ENCODE measurements around the gene ADARB1. TPM values are rescaled to one million over a fixed set of nuclear protein-coding genes. Genes with fewer than 3 reads are reported as not detected.

ADARB1 gene
- total RNA-seq, 1 experiment from 2014 or later, result 31.9 TPM

DNA sequence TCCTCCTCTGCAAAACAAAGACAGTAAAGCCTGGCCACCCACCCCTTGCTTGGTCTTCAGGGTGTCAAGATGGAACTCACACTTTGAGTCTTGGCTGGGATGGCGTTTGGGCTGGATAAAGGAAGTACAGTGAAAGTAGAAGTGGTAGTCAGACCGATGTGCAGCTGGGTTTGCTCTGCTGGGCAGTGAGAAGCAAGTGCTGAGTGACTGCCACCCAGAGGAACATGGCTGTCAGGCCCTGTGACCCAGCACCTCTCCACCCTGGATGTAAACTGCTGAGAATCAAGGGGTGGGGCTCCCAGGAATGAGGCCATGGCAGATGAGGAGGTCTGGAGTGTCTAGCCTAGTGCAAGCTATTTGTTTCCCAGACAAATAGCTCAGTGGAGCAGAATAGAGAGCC is 162.1 kb downstream of the ADARB1 start:
- Histone ChIP-seq H3K9me3 (ENCODE audit: low read depth, low read length, poor library complexity, severe bottlenecking) (no peaks in the 10 kb centered on the region), H3K36me3 (ENCODE audit: insufficient read depth, low read length, poor library complexity, severe bottlenecking) (no peaks in the 10 kb centered on the region), H3K4me3 (ENCODE audit: low read depth, low read length, poor library complexity, severe bottlenecking) (no peak overlapping the region), H3K4me1 (ENCODE audit: insufficient read depth, low read length, poor library complexity, severe bottlenecking) (peaks cover 5% of the 10 kb centered on the region), H3K27me3 (replicated peaks; ENCODE audit: insufficient read depth, low read depth, low read length, poor library complexity) (no peaks in the 10 kb centered on the region), H3K27ac (ENCODE audit: low read depth, low read length, poor library complexity, severe bottlenecking) (no peak overlapping the region)
- POLR2A ChIA-PET (ENCODE audit: low non-redundant PET), result no interaction called here
- CTCF ChIA-PET, result no interaction called here
- no TSS peak for BruUV-seq (replicated peaks)
- intact Hi-C loops (cut with micrococcal nuclease; ENCODE audit: unreplicated experiment), result no loop called here
- TF ChIP-seq EZH2 (IDR thresholded peaks at IDR 0.05; ENCODE audit: borderline replicate concordance, low read depth, low read length, poor library complexity, severe bottlenecking), result no peak
- TF ChIP-seq, protein P1, sequence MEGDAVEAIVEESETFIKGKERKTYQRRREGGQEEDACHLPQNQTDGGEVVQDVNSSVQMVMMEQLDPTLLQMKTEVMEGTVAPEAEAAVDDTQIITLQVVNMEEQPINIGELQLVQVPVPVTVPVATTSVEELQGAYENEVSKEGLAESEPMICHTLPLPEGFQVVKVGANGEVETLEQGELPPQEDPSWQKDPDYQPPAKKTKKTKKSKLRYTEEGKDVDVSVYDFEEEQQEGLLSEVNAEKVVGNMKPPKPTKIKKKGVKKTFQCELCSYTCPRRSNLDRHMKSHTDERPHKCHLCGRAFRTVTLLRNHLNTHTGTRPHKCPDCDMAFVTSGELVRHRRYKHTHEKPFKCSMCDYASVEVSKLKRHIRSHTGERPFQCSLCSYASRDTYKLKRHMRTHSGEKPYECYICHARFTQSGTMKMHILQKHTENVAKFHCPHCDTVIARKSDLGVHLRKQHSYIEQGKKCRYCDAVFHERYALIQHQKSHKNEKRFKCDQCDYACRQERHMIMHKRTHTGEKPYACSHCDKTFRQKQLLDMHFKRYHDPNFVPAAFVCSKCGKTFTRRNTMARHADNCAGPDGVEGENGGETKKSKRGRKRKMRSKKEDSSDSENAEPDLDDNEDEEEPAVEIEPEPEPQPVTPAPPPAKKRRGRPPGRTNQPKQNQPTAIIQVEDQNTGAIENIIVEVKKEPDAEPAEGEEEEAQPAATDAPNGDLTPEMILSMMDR (conservative IDR thresholded peaks at IDR 0.05; ENCODE audit: low read depth, low read length), result no peak
- no peak for DNase-seq (ENCODE audit: low spot score)

GRCh38 chr21:45237401-45237800 is 163.0 kb downstream of the ADARB1 start:
- Histone ChIP-seq H3K27ac (ENCODE audit: low read depth, low read length, poor library complexity, severe bottlenecking) (no peak overlapping the region), H3K4me1 (ENCODE audit: insufficient read depth, low read length, poor library complexity, severe bottlenecking) (no peaks in the 10 kb centered on the region), H3K36me3 (ENCODE audit: insufficient read depth, low read length, poor library complexity, severe bottlenecking) (no peaks in the 10 kb centered on the region), H3K27me3 (replicated peaks; ENCODE audit: insufficient read depth, low read depth, low read length, poor library complexity) (no peaks in the 10 kb centered on the region), H3K9me3 (ENCODE audit: low read depth, low read length, poor library complexity, severe bottlenecking) (no peaks in the 10 kb centered on the region), H3K4me3 (ENCODE audit: low read depth, low read length, poor library complexity, severe bottlenecking) (no peak overlapping the region)
- intact Hi-C loops (cut with micrococcal nuclease; ENCODE audit: unreplicated experiment), result no loop called here
- no peak for DNase-seq (ENCODE audit: low spot score)
- BruUV-seq (replicated peaks), result no TSS peak
- TF ChIP-seq, protein P1 (conservative IDR thresholded peaks at IDR 0.05; ENCODE audit: low read depth, low read length), result no peak
- no peak for TF ChIP-seq EZH2 (IDR thresholded peaks at IDR 0.05; ENCODE audit: borderline replicate concordance, low read depth, low read length, poor library complexity, severe bottlenecking)
- POLR2A ChIA-PET (ENCODE audit: low non-redundant PET), result no interaction called here
- CTCF ChIA-PET, result no interaction called here

- CTCF ChIA-PET, result interaction anchor here (0.6 kb wide), 1 partner anchor 102 kb away, joined by 16 read pairs; no protein-coding TSS in a partner anchor
- Histone ChIP-seq H3K27me3 (replicated peaks; ENCODE audit: insufficient read depth, low read depth, low read length, poor library complexity) (no peaks in the 10 kb centered on the region), H3K27ac (ENCODE audit: low read depth, low read length, poor library complexity, severe bottlenecking) (no peak overlapping the region), H3K9me3 (ENCODE audit: low read depth, low read length, poor library complexity, severe bottlenecking) (peaks cover 14% of the 10 kb centered on the region), H3K36me3 (ENCODE audit: insufficient read depth, low read length, poor library complexity, severe bottlenecking) (no peaks in the 10 kb centered on the region), H3K4me3 (ENCODE audit: low read depth, low read length, poor library complexity, severe bottlenecking) (no peak overlapping the region), H3K4me1 (ENCODE audit: insufficient read depth, low read length, poor library complexity, severe bottlenecking) (no peaks in the 10 kb centered on the region)
- intact Hi-C loops (cut with micrococcal nuclease; ENCODE audit: unreplicated experiment), result no loop called here
- no peak for TF ChIP-seq EZH2 (IDR thresholded peaks at IDR 0.05; ENCODE audit: borderline replicate concordance, low read depth, low read length, poor library complexity, severe bottlenecking)
- TF ChIP-seq, protein P1 (conservative IDR thresholded peaks at IDR 0.05; ENCODE audit: low read depth, low read length), result no peak
- no peak for DNase-seq (ENCODE audit: low spot score)
- POLR2A ChIA-PET (ENCODE audit: low non-redundant PET), result no interaction called here
- BruUV-seq (replicated peaks), result no TSS peak
Measured at GRCh38 chr21:45241357-45241756, 167.0 kb downstream of the ADARB1 start.
